Astrocyte (in vitro differentiated cells and primary cell): Measurements from ENCODE around the gene SLCO1A2. TPM values are rescaled to one million over a fixed set of nuclear protein-coding genes. Genes with fewer than 3 reads are reported as not detected.

ENCODE experiments used
- DNase-seq: peaks from one replicate; pipeline ENCODE4 v3.0.0-alpha.2; 2010; ENCODE audit warnings: low read depth
- FAIRE-seq: peaks from 2 replicates; lab custom pipeline; 2011; peaks lifted over from hg19 to GRCh38; lab: Jason Lieb, UNC
- H2AFZ ChIP-seq: 2 replicates; pipeline ENCODE4 v1.6.0; 2012; ENCODE audit warnings: low read depth, low read length, inconsistent platforms
- H3K27ac ChIP-seq: 2 replicates; pipeline ENCODE4 v1.5.1; 2011; ENCODE audit warnings: low read depth, low read length, inconsistent platforms
- H3K27me3 ChIP-seq: 2 replicates; pipeline ENCODE4 v1.6.0; 2011; ENCODE audit warnings: low read length, inconsistent platforms; ENCODE audit not compliant: insufficient read depth
- H3K36me3 ChIP-seq: 2 replicates; pipeline ENCODE4 v1.5.1; 2011; ENCODE audit warnings: low read length, inconsistent platforms; ENCODE audit not compliant: insufficient read depth
- H3K4me1 ChIP-seq: 2 replicates; pipeline ENCODE4 v1.5.1; 2011; ENCODE audit warnings: low read length, inconsistent platforms; ENCODE audit not compliant: insufficient read depth
- H3K4me2 ChIP-seq: 2 replicates; pipeline ENCODE4 v1.6.0; 2012; ENCODE audit warnings: low read length, inconsistent platforms
- H3K4me3 ChIP-seq: 2 replicates; pipeline ENCODE4 v1.5.1; 2011; ENCODE audit warnings: low read depth, mild to moderate bottlenecking, low read length, inconsistent platforms; ENCODE audit not compliant: insufficient read depth
- H3K79me2 ChIP-seq: 2 replicates; pipeline ENCODE4 v1.6.0; 2012; ENCODE audit warnings: mild to moderate bottlenecking, low read length, inconsistent platforms; ENCODE audit not compliant: insufficient read depth
- H3K9ac ChIP-seq: 2 replicates; pipeline ENCODE4 v1.6.0; 2012; ENCODE audit warnings: mild to moderate bottlenecking, low read length, inconsistent platforms
- H3K9me3 ChIP-seq: 2 replicates; pipeline ENCODE4 v1.5.1; 2012; ENCODE audit warnings: low read depth, mild to moderate bottlenecking, low read length, inconsistent platforms; ENCODE audit not compliant: insufficient read depth
- H4K20me1 ChIP-seq: 2 replicates; pipeline ENCODE4 v1.6.0; 2012; ENCODE audit warnings: low read length, inconsistent platforms; ENCODE audit not compliant: insufficient read depth
- H3K27ac Mint-ChIP-seq: one replicate; pipeline ENCODE4 v1.8.0; 2021; ENCODE audit warnings: mild to moderate bottlenecking, mixed read lengths; ENCODE audit not compliant: unreplicated experiment
- H3K27me3 Mint-ChIP-seq: one replicate; pipeline ENCODE4 v1.8.0; 2021; ENCODE audit warnings: low read depth, mixed read lengths; ENCODE audit not compliant: unreplicated experiment
- H3K36me3 Mint-ChIP-seq: one replicate; pipeline ENCODE4 v1.8.0; 2021; ENCODE audit warnings: low read depth, mixed read lengths; ENCODE audit not compliant: unreplicated experiment
- H3K4me1 Mint-ChIP-seq: one replicate; pipeline ENCODE4 v1.8.0; 2021; ENCODE audit warnings: low read depth, mixed read lengths; ENCODE audit not compliant: unreplicated experiment
- H3K4me3 Mint-ChIP-seq: one replicate; pipeline ENCODE4 v1.8.0; 2021; ENCODE audit warnings: mild to moderate bottlenecking, moderate library complexity, mixed read lengths; ENCODE audit not compliant: unreplicated experiment
- H3K9me3 Mint-ChIP-seq: one replicate; pipeline ENCODE4 v1.8.0; 2021; ENCODE audit warnings: mild to moderate bottlenecking, mixed read lengths; ENCODE audit not compliant: unreplicated experiment
- CTCF ChIP-seq: IDR thresholded peaks from 2 replicates; pipeline ENCODE4 v1.5.1; 2011; ENCODE audit warnings: low read depth, mild to moderate bottlenecking, inconsistent platforms, low read length, moderate library complexity; ENCODE audit not compliant: insufficient read depth
- EZH2 ChIP-seq: IDR thresholded peaks from 2 replicates; pipeline ENCODE4 v1.6.1; 2012; ENCODE audit warnings: mild to moderate bottlenecking, low read length, inconsistent platforms; ENCODE audit not compliant: insufficient read depth
- total RNA-seq: library from RNA; stranded (reverse); gene quantifications from 2 replicates; pipeline ENCODE4 v1.2.1, GENCODE V29; 2021

SLCO1A2 gene
- total RNA-seq, 1 donor from 2014 or later = 0.32 TPM

- Histone ChIP-seq H2AFZ (no peak overlapping the region), H3K4me3 (no peak overlapping the region), H3K27ac (no peak overlapping the region), H4K20me1 (no peaks in the 10 kb centered on the region), H3K79me2 (no peaks in the 10 kb centered on the region), H3K4me1 (no peaks in the 10 kb centered on the region), H3K4me2 (no peak overlapping the region), H3K27me3 (no peaks in the 10 kb centered on the region), H3K9me3 (no peaks in the 10 kb centered on the region), H3K9ac (no peak overlapping the region), H3K36me3 (no peaks in the 10 kb centered on the region)
- Mint-ChIP-seq H3K27ac (no peak overlapping the region), H3K4me1 (no peaks in the 10 kb centered on the region), H3K27me3 (no peaks in the 10 kb centered on the region), H3K4me3 (no peak overlapping the region), H3K36me3 (no peaks in the 10 kb centered on the region), H3K9me3 (no peaks in the 10 kb centered on the region)
- DNase-seq (no peak), FAIRE-seq (no peak)
- TF ChIP-seq EZH2 = no peak
- TF ChIP-seq CTCF = no peak
Observed at GRCh38 chr12:21221072-21221471, 113.6 kb downstream of the SLCO1A2 start.

GRCh38 chr12:21220266-21220665 lies 114.5 kb downstream of the SLCO1A2 start:
- no peak for FAIRE-seq
- H3K4me3 ChIP-seq = no peak overlapping the region

More at GRCh38 chr12:21220266-21220665, 114.5 kb downstream of the SLCO1A2 start:
- Mint-ChIP-seq H3K27ac (no peak overlapping the region), H3K4me3 (no peak overlapping the region), H3K36me3 (no peaks in the 10 kb centered on the region), H3K4me1 (no peaks in the 10 kb centered on the region), H3K27me3 (no peaks in the 10 kb centered on the region), H3K9me3 (no peaks in the 10 kb centered on the region)
- DNase-seq = no peak
- Histone ChIP-seq H3K9me3 (no peaks in the 10 kb centered on the region), H3K27ac (no peak overlapping the region), H3K36me3 (no peaks in the 10 kb centered on the region), H3K79me2 (no peaks in the 10 kb centered on the region), H3K4me2 (no peak overlapping the region), H3K9ac (no peak overlapping the region), H3K27me3 (no peaks in the 10 kb centered on the region), H2AFZ (no peak overlapping the region), H3K4me1 (no peaks in the 10 kb centered on the region), H4K20me1 (no peaks in the 10 kb centered on the region)
- TF ChIP-seq EZH2 = no peak
- no peak for TF ChIP-seq CTCF
